Astrocyte (in vitro differentiated cells and primary cell): ENCODE measurements around the gene FNDC3B. TPM values are rescaled to one million over a fixed set of nuclear protein-coding genes. Genes with fewer than 3 reads are reported as not detected.

Source experiments
- DNase-seq: peaks from one replicate; pipeline ENCODE4 v3.0.0-alpha.2; 2010; ENCODE audit warnings: low read depth
- FAIRE-seq: peaks from 2 replicates; lab custom pipeline; 2011; peaks lifted over from hg19 to GRCh38; lab: Jason Lieb, UNC
- H2AFZ ChIP-seq: 2 replicates; pipeline ENCODE4 v1.6.0; 2012; ENCODE audit warnings: low read depth, low read length, inconsistent platforms
- H3K27ac ChIP-seq: 2 replicates; pipeline ENCODE4 v1.5.1; 2011; ENCODE audit warnings: low read depth, low read length, inconsistent platforms
- H3K27me3 ChIP-seq: 2 replicates; pipeline ENCODE4 v1.6.0; 2011; ENCODE audit warnings: low read length, inconsistent platforms; ENCODE audit not compliant: insufficient read depth
- H3K36me3 ChIP-seq: 2 replicates; pipeline ENCODE4 v1.5.1; 2011; ENCODE audit warnings: low read length, inconsistent platforms; ENCODE audit not compliant: insufficient read depth
- H3K4me1 ChIP-seq: 2 replicates; pipeline ENCODE4 v1.5.1; 2011; ENCODE audit warnings: low read length, inconsistent platforms; ENCODE audit not compliant: insufficient read depth
- H3K4me2 ChIP-seq: 2 replicates; pipeline ENCODE4 v1.6.0; 2012; ENCODE audit warnings: low read length, inconsistent platforms
- H3K4me3 ChIP-seq: 2 replicates; pipeline ENCODE4 v1.5.1; 2011; ENCODE audit warnings: low read depth, mild to moderate bottlenecking, low read length, inconsistent platforms; ENCODE audit not compliant: insufficient read depth
- H3K79me2 ChIP-seq: 2 replicates; pipeline ENCODE4 v1.6.0; 2012; ENCODE audit warnings: mild to moderate bottlenecking, low read length, inconsistent platforms; ENCODE audit not compliant: insufficient read depth
- H3K9ac ChIP-seq: 2 replicates; pipeline ENCODE4 v1.6.0; 2012; ENCODE audit warnings: mild to moderate bottlenecking, low read length, inconsistent platforms
- H3K9me3 ChIP-seq: 2 replicates; pipeline ENCODE4 v1.5.1; 2012; ENCODE audit warnings: low read depth, mild to moderate bottlenecking, low read length, inconsistent platforms; ENCODE audit not compliant: insufficient read depth
- H4K20me1 ChIP-seq: 2 replicates; pipeline ENCODE4 v1.6.0; 2012; ENCODE audit warnings: low read length, inconsistent platforms; ENCODE audit not compliant: insufficient read depth
- H3K27ac Mint-ChIP-seq: one replicate; pipeline ENCODE4 v1.8.0; 2021; ENCODE audit warnings: mild to moderate bottlenecking, mixed read lengths; ENCODE audit not compliant: unreplicated experiment
- H3K27me3 Mint-ChIP-seq: one replicate; pipeline ENCODE4 v1.8.0; 2021; ENCODE audit warnings: low read depth, mixed read lengths; ENCODE audit not compliant: unreplicated experiment
- H3K36me3 Mint-ChIP-seq: one replicate; pipeline ENCODE4 v1.8.0; 2021; ENCODE audit warnings: low read depth, mixed read lengths; ENCODE audit not compliant: unreplicated experiment
- H3K4me1 Mint-ChIP-seq: one replicate; pipeline ENCODE4 v1.8.0; 2021; ENCODE audit warnings: low read depth, mixed read lengths; ENCODE audit not compliant: unreplicated experiment
- H3K4me3 Mint-ChIP-seq: one replicate; pipeline ENCODE4 v1.8.0; 2021; ENCODE audit warnings: mild to moderate bottlenecking, moderate library complexity, mixed read lengths; ENCODE audit not compliant: unreplicated experiment
- H3K9me3 Mint-ChIP-seq: one replicate; pipeline ENCODE4 v1.8.0; 2021; ENCODE audit warnings: mild to moderate bottlenecking, mixed read lengths; ENCODE audit not compliant: unreplicated experiment
- CTCF ChIP-seq: IDR thresholded peaks from 2 replicates; pipeline ENCODE4 v1.5.1; 2011; ENCODE audit warnings: low read depth, mild to moderate bottlenecking, inconsistent platforms, low read length, moderate library complexity; ENCODE audit not compliant: insufficient read depth
- EZH2 ChIP-seq: IDR thresholded peaks from 2 replicates; pipeline ENCODE4 v1.6.1; 2012; ENCODE audit warnings: mild to moderate bottlenecking, low read length, inconsistent platforms; ENCODE audit not compliant: insufficient read depth
- total RNA-seq: library from RNA; stranded (reverse); gene quantifications from 2 replicates; pipeline ENCODE4 v1.2.1, GENCODE V29; 2021

FNDC3B gene
- total RNA-seq, 1 donor from 2014 or later: 327 TPM

- H3K27me3 ChIP-seq: no peaks in the 10 kb centered on the region
- Mint-ChIP-seq H3K27ac (no peak overlapping the region), H3K36me3 (peaks cover 22% of the 10 kb centered on the region), H3K4me3 (no peak overlapping the region), H3K9me3 (peaks cover 1% of the 10 kb centered on the region), H3K4me1 (no peaks in the 10 kb centered on the region), H3K27me3 (no peaks in the 10 kb centered on the region)
- FAIRE-seq (no peak), DNase-seq (no peak)
- peaks cover 21% of the 10 kb centered on the region for H3K36me3 ChIP-seq
- H3K27ac ChIP-seq: no peak overlapping the region
- no peaks in the 10 kb centered on the region for H3K79me2 ChIP-seq
- H3K4me2 ChIP-seq: no peak overlapping the region
- no peak overlapping the region for H3K9ac ChIP-seq
- no peak for TF ChIP-seq EZH2
- TF ChIP-seq CTCF: no peak
- no peaks in the 10 kb centered on the region for H3K9me3 ChIP-seq
- no peak overlapping the region for H3K4me3 ChIP-seq
- no peak overlapping the region for H2AFZ ChIP-seq
- peaks cover 4% of the 10 kb centered on the region for H4K20me1 ChIP-seq
- no peaks in the 10 kb centered on the region for H3K4me1 ChIP-seq
Observed at GRCh38 chr3:172402892-172403643, 363.7 kb downstream of the FNDC3B start.

GRCh38 chr3:172404237-172404962, 365.0 kb downstream of the FNDC3B start:
- Mint-ChIP-seq H3K4me3 (no peak overlapping the region), H3K36me3 (peaks cover 22% of the 10 kb centered on the region), H3K27me3 (no peaks in the 10 kb centered on the region), H3K4me1 (no peaks in the 10 kb centered on the region), H3K9me3 (peaks cover 1% of the 10 kb centered on the region), H3K27ac (no peak overlapping the region)
- no peak overlapping the region for H2AFZ ChIP-seq
- H3K27me3 ChIP-seq: no peaks in the 10 kb centered on the region
- H3K36me3 ChIP-seq: peaks cover 17% of the 10 kb centered on the region
- DNase-seq (no peak), FAIRE-seq (no peak)
- H3K79me2 ChIP-seq: no peaks in the 10 kb centered on the region
- no peak overlapping the region for H3K4me3 ChIP-seq
- H3K9me3 ChIP-seq: no peaks in the 10 kb centered on the region
- H3K4me2 ChIP-seq: no peak overlapping the region
- H3K9ac ChIP-seq: no peak overlapping the region
- H3K4me1 ChIP-seq: no peaks in the 10 kb centered on the region
- TF ChIP-seq EZH2 (no peak), CTCF (no peak)
- no peaks in the 10 kb centered on the region for H4K20me1 ChIP-seq
- no peak overlapping the region for H3K27ac ChIP-seq
